Measurements from ENCODE around the gene GKN2. TPM values are rescaled to one million over a fixed set of nuclear protein-coding genes. Genes with fewer than 3 reads are reported as not detected.
A peak's percentile ranks its signal among the peaks of the same experiment; 100 is the strongest.

GKN2 gene
- total and polyA plus RNA-seq, 2 of the 13 experiments (the other 11 are each of a cell fraction or from before 2014, with no cell fraction given) = not detected

- TF ChIP-seq, protein P1, sequence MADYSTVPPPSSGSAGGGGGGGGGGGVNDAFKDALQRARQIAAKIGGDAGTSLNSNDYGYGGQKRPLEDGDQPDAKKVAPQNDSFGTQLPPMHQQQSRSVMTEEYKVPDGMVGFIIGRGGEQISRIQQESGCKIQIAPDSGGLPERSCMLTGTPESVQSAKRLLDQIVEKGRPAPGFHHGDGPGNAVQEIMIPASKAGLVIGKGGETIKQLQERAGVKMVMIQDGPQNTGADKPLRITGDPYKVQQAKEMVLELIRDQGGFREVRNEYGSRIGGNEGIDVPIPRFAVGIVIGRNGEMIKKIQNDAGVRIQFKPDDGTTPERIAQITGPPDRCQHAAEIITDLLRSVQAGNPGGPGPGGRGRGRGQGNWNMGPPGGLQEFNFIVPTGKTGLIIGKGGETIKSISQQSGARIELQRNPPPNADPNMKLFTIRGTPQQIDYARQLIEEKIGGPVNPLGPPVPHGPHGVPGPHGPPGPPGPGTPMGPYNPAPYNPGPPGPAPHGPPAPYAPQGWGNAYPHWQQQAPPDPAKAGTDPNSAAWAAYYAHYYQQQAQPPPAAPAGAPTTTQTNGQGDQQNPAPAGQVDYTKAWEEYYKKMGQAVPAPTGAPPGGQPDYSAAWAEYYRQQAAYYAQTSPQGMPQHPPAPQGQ (CRISPR knock-in tag; IDR thresholded peaks at IDR 0.05; ENCODE audit: borderline replicate concordance) = no peak
- TF ChIP-seq RARA (CRISPR knock-in tag; IDR thresholded peaks at IDR 0.05) (peak; percentile 25; the same call in 1 of the 2 replicates), CBX5 (CRISPR knock-in tag; IDR thresholded peaks at IDR 0.05; ENCODE audit: borderline replicate concordance) (no peak)
- TF ChIP-seq, protein P2, sequence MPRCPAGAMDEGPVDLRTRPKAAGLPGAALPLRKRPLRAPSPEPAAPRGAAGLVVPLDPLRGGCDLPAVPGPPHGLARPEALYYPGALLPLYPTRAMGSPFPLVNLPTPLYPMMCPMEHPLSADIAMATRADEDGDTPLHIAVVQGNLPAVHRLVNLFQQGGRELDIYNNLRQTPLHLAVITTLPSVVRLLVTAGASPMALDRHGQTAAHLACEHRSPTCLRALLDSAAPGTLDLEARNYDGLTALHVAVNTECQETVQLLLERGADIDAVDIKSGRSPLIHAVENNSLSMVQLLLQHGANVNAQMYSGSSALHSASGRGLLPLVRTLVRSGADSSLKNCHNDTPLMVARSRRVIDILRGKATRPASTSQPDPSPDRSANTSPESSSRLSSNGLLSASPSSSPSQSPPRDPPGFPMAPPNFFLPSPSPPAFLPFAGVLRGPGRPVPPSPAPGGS (CRISPR knock-in tag; IDR thresholded peaks at IDR 0.05) = no peak
Observed at GRCh38 chr2:68987021-68987503, 34.4 kb upstream of the GKN2 start (continued).

- ChIA-PET POLR2A (no interaction called here), CTCF (ENCODE audit: low intra/inter-chr PET ratio, low total read pairs) (no interaction called here)
- no peak overlapping the region for H3K4me2 ChIP-seq (ENCODE audit: low read depth, low read length)
- no peak overlapping the region for H3K4me3 ChIP-seq (replicated peaks in 1 of 3; ENCODE audit: insufficient read depth in 1 of 3, low read depth in 2 of 3, low read length in 3 of 3)
- TF ChIP-seq ZNF101 (CRISPR knock-in tag; IDR thresholded peaks at IDR 0.05; ENCODE audit: borderline replicate concordance, low read depth) (no peak), RFXAP (CRISPR knock-in tag; IDR thresholded peaks at IDR 0.05; ENCODE audit: borderline replicate concordance) (no peak), SSRP1 (CRISPR knock-in tag; IDR thresholded peaks at IDR 0.05) (no peak), ATAD3A (CRISPR knock-in tag; IDR thresholded peaks at IDR 0.05) (no peak)
- in situ Hi-C loops (cut with HindIII; ENCODE audit: extremely low pct_ligation_motif_present, low pct_unique_long_range_greater_than_20kb) (no loop called here), intact Hi-C loops (cut with micrococcal nuclease; ENCODE audit: unreplicated experiment) (no loop called here)
- no peak overlapping the region for H2AFZ ChIP-seq (ENCODE audit: low read length)
- 0% methylated on average over 1 of the region's 1 CpG for WGBS (ENCODE audit: low lambda C conversion rate)
- H4K20me1 ChIP-seq (ENCODE audit: insufficient read depth, low read length) = no peaks in the 10 kb centered on the region
- no TSS peak for BruUV-seq (replicated peaks)
- no peaks in the 10 kb centered on the region for H3K4me1 ChIP-seq (ENCODE audit: insufficient read depth, low read length)
- peaks cover 0 to 16% of the 10 kb centered on the region in 2 experiments; a peak in 1 of 5 replicates for H3K27me3 ChIP-seq (ENCODE audit: control insufficient read depth in 1 of 2, insufficient read depth in 2 of 2, low read length in 2 of 2)
- H3K9ac ChIP-seq (ENCODE audit: insufficient read depth, low read depth, low read length) = no peak overlapping the region
- FAIRE-seq = no peak
- no peak for DNase-seq (ENCODE audit: low spot score)
- H3K9me3 ChIP-seq (ENCODE audit: low read length) = no peaks in the 10 kb centered on the region
- H3K27ac ChIP-seq (ENCODE audit: extremely low read length, insufficient read depth, low read length) = no peak overlapping the region
- no peaks in the 10 kb centered on the region for H3K79me2 ChIP-seq (ENCODE audit: insufficient read depth, low read length)
- no peak for ATAC-seq
- H3K36me3 ChIP-seq (replicated peaks in 1 of 2; ENCODE audit: control insufficient read depth in 1 of 2, insufficient read depth in 2 of 2, low read length in 2 of 2) = no peaks in the 10 kb centered on the region
Observed at GRCh38 chr2:68980956-68981355, 28.3 kb upstream of the GKN2 start.
